Hepatocyte (in vitro differentiated cells): ENCODE data around the gene UBE2G1.

Source experiments
- EZH2 ChIP-seq: fragments of 200-600 bp; sonication (generic); IDR thresholded peaks from 2 replicates; pipeline ENCODE4 v1.6.1; 2016; ENCODE audit warnings: antibody characterized with exemption, mild to moderate bottlenecking, borderline replicate concordance
- EZH2phosphoT487 ChIP-seq: fragments of 200-600 bp; sonication (generic); IDR thresholded peaks from one replicate; pipeline ENCODE4 v1.6.1; 2018; ENCODE audit warnings: antibody characterized with exemption, mild to moderate bottlenecking, low read depth, moderate library complexity; ENCODE audit not compliant: unreplicated experiment, severe bottlenecking
- TF ChIP-seq, protein P1 (sequence below): fragments of 200-600 bp; sonication (generic); IDR thresholded peaks from 2 replicates; pipeline ENCODE4 v1.5.1; 2016; ENCODE audit warnings: antibody characterized with exemption, mild to moderate bottlenecking; ENCODE audit not compliant: poor library complexity

DNA sequence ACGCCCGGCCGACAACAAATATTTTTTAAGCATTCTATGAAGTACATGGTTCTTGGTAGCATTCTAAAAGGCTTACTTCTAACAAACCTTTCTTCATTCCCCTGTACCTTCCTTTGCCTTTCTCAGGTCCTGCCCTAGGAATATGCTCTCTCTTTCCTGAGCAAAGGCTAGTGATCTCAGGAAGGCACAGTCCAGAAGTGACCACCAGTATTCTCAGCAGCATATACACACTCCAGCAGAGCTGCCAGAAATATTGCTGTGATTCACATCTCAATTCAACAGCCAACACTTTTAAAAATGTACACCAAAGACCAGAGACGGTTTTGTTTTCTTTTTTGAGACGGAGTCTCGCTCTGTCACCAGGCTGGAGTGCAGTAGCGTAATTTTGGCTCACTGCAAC, 61.3 kb downstream of the UBE2G1 start:
- TF ChIP-seq, protein P1, sequence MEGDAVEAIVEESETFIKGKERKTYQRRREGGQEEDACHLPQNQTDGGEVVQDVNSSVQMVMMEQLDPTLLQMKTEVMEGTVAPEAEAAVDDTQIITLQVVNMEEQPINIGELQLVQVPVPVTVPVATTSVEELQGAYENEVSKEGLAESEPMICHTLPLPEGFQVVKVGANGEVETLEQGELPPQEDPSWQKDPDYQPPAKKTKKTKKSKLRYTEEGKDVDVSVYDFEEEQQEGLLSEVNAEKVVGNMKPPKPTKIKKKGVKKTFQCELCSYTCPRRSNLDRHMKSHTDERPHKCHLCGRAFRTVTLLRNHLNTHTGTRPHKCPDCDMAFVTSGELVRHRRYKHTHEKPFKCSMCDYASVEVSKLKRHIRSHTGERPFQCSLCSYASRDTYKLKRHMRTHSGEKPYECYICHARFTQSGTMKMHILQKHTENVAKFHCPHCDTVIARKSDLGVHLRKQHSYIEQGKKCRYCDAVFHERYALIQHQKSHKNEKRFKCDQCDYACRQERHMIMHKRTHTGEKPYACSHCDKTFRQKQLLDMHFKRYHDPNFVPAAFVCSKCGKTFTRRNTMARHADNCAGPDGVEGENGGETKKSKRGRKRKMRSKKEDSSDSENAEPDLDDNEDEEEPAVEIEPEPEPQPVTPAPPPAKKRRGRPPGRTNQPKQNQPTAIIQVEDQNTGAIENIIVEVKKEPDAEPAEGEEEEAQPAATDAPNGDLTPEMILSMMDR, result no peak
- TF ChIP-seq EZH2, result no peak
- no peak for TF ChIP-seq EZH2phosphoT487
